Trophoblast cell (in vitro differentiated cells and primary cell): ENCODE measurements around the gene SYT15B. TPM values are rescaled to one million over a fixed set of nuclear protein-coding genes. Genes with fewer than 3 reads are reported as not detected.
"Not testable (repeated sequence)": the region's sequence is repeated elsewhere in the genome, so short reads cannot be mapped to it uniquely, and the experiment has no call there.

ENCODE experiments used
- DNase-seq, 2 donors: peaks; one replicate each; pipeline ENCODE4 v3.0.0-alpha.2; 2016
- H2AFZ ChIP-seq: 2 replicates; pipeline ENCODE4 v1.6.1; 2013; ENCODE audit warnings: low read length, moderate library complexity, mild to moderate bottlenecking; ENCODE audit not compliant: insufficient read depth, poor library complexity
- H2AK5ac ChIP-seq: 2 replicates; pipeline ENCODE4 v1.6.1; 2013; ENCODE audit warnings: mild to moderate bottlenecking, low read length
- H2BK120ac ChIP-seq: 2 replicates; pipeline ENCODE4 v1.6.1; 2013; ENCODE audit warnings: low read length, mild to moderate bottlenecking, moderate library complexity; ENCODE audit not compliant: insufficient read depth, poor library complexity
- H2BK12ac ChIP-seq: 2 replicates; pipeline ENCODE4 v1.6.1; 2013; ENCODE audit warnings: mild to moderate bottlenecking, low read length, moderate library complexity
- H2BK5ac ChIP-seq: 2 replicates; pipeline ENCODE4 v1.6.1; 2013; ENCODE audit warnings: low read length, low read depth, moderate library complexity, mild to moderate bottlenecking; ENCODE audit not compliant: poor library complexity
- H3K14ac ChIP-seq: 2 replicates; pipeline ENCODE4 v1.6.1; 2013; ENCODE audit warnings: mild to moderate bottlenecking, low read length
- H3K18ac ChIP-seq: 2 replicates; pipeline ENCODE4 v1.6.1; 2013; ENCODE audit warnings: mild to moderate bottlenecking, low read length
- H3K23ac ChIP-seq: 2 replicates; pipeline ENCODE4 v1.6.1; 2013; ENCODE audit warnings: low read length
- H3K27ac ChIP-seq: 2 replicates; pipeline ENCODE4 v1.5.1; 2013; ENCODE audit warnings: low read depth, mild to moderate bottlenecking, inconsistent platforms, low read length, moderate library complexity
- H3K27me3 ChIP-seq: 2 replicates; pipeline ENCODE4 v1.6.1; 2013; ENCODE audit warnings: inconsistent platforms, mild to moderate bottlenecking, low read length, moderate library complexity; ENCODE audit not compliant: insufficient read depth
- H3K36me3 ChIP-seq, 2 experiments: 1 replicate in 1 of 2; 2 replicates in 1 of 2; pipeline ENCODE4 v1.6.1; 2013; ENCODE audit warnings: low read length in 2 of 2, mild to moderate bottlenecking in 2 of 2, moderate library complexity in 1 of 2; ENCODE audit not compliant: insufficient read depth in 2 of 2, control insufficient read depth in 1 of 2
- H3K4ac ChIP-seq: 2 replicates; pipeline ENCODE4 v1.6.1; 2013; ENCODE audit warnings: low read depth, mild to moderate bottlenecking, low read length, moderate library complexity
- H3K4me1 ChIP-seq, 2 experiments: 1 replicate in 1 of 2; 2 replicates in 1 of 2; pipeline ENCODE4 v1.6.1; 2013; ENCODE audit warnings: low read length in 2 of 2, mild to moderate bottlenecking in 2 of 2, moderate library complexity in 1 of 2; ENCODE audit not compliant: insufficient read depth in 2 of 2, control insufficient read depth in 1 of 2
- H3K4me2 ChIP-seq: 2 replicates; pipeline ENCODE4 v1.6.1; 2013; ENCODE audit warnings: inconsistent platforms, mild to moderate bottlenecking, low read length, moderate library complexity
- H3K4me3 ChIP-seq: 2 replicates; pipeline ENCODE4 v1.5.1; 2013; ENCODE audit warnings: mild to moderate bottlenecking, low read depth, low read length, inconsistent platforms
- H3K79me1 ChIP-seq: one replicate; pipeline ENCODE4 v1.6.1; 2013; ENCODE audit warnings: low read length
- H3K79me2 ChIP-seq: 2 replicates; pipeline ENCODE4 v1.6.1; 2013; ENCODE audit warnings: low read length, mild to moderate bottlenecking; ENCODE audit not compliant: control insufficient read depth, insufficient read depth, poor library complexity
- H3K9ac ChIP-seq: 2 replicates; pipeline ENCODE4 v1.6.1; 2013; ENCODE audit warnings: mild to moderate bottlenecking, low read length
- H3K9me3 ChIP-seq: 2 replicates; pipeline ENCODE4 v1.6.1; 2013; ENCODE audit warnings: low read depth, mild to moderate bottlenecking, control low read depth, inconsistent platforms, low read length; ENCODE audit not compliant: insufficient read depth
- H4K12ac ChIP-seq: 2 replicates; pipeline ENCODE4 v1.6.1; 2013; ENCODE audit warnings: low read depth, mild to moderate bottlenecking, low read length, moderate library complexity
- H4K8ac ChIP-seq: 2 replicates; pipeline ENCODE4 v1.6.1; 2013; ENCODE audit warnings: low read depth, mild to moderate bottlenecking, low read length, moderate library complexity
- H4K91ac ChIP-seq: one replicate; pipeline ENCODE4 v1.6.1; 2013; ENCODE audit warnings: low read depth, mild to moderate bottlenecking, low read length, moderate library complexity
- WGBS: extraction: QIAGEN DNeasy Blood & Tissue Kit; methylation state at CpG from one replicate; pipeline ENCODE4 v1.1.7; 2013; ENCODE audit warnings: missing lambda C conversion rate; ENCODE audit not compliant: insufficient read length, insufficient coverage; ENCODE audit errors: extremely low coverage; 5-methylcytosine and 5-hydroxymethylcytosine counted together
- polyA plus RNA-seq: library from polyadenylated mRNA; stranded (reverse); fragments of 200-250 nt; gene quantifications from 2 replicates; pipeline ENCODE4 v1.2.3, GENCODE V29; 2013

The SYT15B gene
- 3.8 and 4.3 TPM in 2 replicates for polyA plus RNA-seq

- not testable (repeated sequence) for H4K12ac ChIP-seq, H4K8ac ChIP-seq, H3K79me1 ChIP-seq, H3K23ac ChIP-seq, H3K36me3 ChIP-seq, H3K4me1 ChIP-seq, H2AK5ac ChIP-seq, H3K9ac ChIP-seq, H2AFZ ChIP-seq, H3K27me3 ChIP-seq, H3K79me2 ChIP-seq, H3K4me3 ChIP-seq, H2BK120ac ChIP-seq, DNase-seq, H2BK12ac ChIP-seq, H3K4ac ChIP-seq, H3K27ac ChIP-seq, H3K14ac ChIP-seq, H2BK5ac ChIP-seq, H3K9me3 ChIP-seq
- Histone ChIP-seq H4K91ac (peak within 1 kb of the TSS; percentile 28), H3K18ac (peak within 1 kb of the TSS; percentile 65), H3K4me2 (peak within 1 kb of the TSS; percentile 63)
- no CpG with 5 or more reads among the region's 33 CpGs for WGBS
These were observed at the start of gene SYT15B for GRCh38 chr10:47763554-47764175. TSS of gene SYT15B (minus strand) at chr10:47763592. CDS start at chr10:47762640, 952 bp downstream.

- H3K9ac ChIP-seq, H3K23ac ChIP-seq, H3K14ac ChIP-seq, H3K27me3 ChIP-seq, H3K18ac ChIP-seq, H2AFZ ChIP-seq, DNase-seq, H2BK5ac ChIP-seq, H4K91ac ChIP-seq, H4K8ac ChIP-seq, H4K12ac ChIP-seq, H3K9me3 ChIP-seq, H3K4ac ChIP-seq, H3K4me2 ChIP-seq, H3K4me3 ChIP-seq, H3K27ac ChIP-seq, H2AK5ac ChIP-seq, H3K4me1 ChIP-seq, H2BK12ac ChIP-seq, H3K36me3 ChIP-seq, H2BK120ac ChIP-seq, H3K79me1 ChIP-seq, H3K79me2 ChIP-seq: not testable (repeated sequence)
- no CpG with 5 or more reads among the region's 4 CpGs for whole genome bisulfite sequencing
These were observed 16.2 kb upstream of the SYT15B start for GRCh38 chr10:47779590-47779989.

- H2BK12ac ChIP-seq, H3K9ac ChIP-seq, H4K91ac ChIP-seq, H3K4me2 ChIP-seq, H4K12ac ChIP-seq, H3K4me1 ChIP-seq, H3K14ac ChIP-seq, H2BK5ac ChIP-seq, H2BK120ac ChIP-seq, H3K18ac ChIP-seq, H3K4ac ChIP-seq, H3K27ac ChIP-seq, H2AFZ ChIP-seq, H2AK5ac ChIP-seq, H3K9me3 ChIP-seq, H3K79me1 ChIP-seq, H3K36me3 ChIP-seq, H3K23ac ChIP-seq, H3K27me3 ChIP-seq, H3K79me2 ChIP-seq, H4K8ac ChIP-seq, H3K4me3 ChIP-seq: not testable (repeated sequence)
- peak; percentile 46 to 70 for DNase-seq
- WGBS = no CpG with 5 or more reads among the region's 6 CpGs
These were observed 12.2 kb upstream of the SYT15B start for GRCh38 chr10:47775361-47776231.

DNA sequence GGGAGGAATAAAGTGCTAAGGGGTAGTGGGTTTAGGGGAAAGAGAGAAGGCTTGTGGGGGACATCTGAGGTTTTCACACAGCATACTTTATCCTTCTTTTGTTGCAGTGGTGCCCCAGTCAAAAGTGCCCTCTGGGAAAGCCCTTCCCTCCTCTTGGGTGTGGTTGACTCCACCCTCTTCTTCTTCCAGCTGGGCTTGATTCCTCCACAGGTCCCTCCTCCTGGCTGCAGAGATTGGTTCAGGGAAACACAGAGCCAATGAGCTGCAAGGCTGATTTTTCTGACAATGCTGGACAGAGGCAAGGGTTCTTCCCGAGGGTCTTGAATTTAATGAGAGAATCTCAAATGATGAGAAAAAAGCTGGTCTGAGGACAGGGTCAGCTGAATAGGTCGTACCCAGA is 7.4 kb upstream of the SYT15B start:
- not testable (repeated sequence) for H3K36me3 ChIP-seq, H2AK5ac ChIP-seq, H3K79me2 ChIP-seq, H3K79me1 ChIP-seq, H3K9me3 ChIP-seq, H2AFZ ChIP-seq, H3K14ac ChIP-seq, H3K4ac ChIP-seq, H4K12ac ChIP-seq, H3K27ac ChIP-seq, H4K91ac ChIP-seq, H3K4me3 ChIP-seq, H3K9ac ChIP-seq, H3K27me3 ChIP-seq, H2BK120ac ChIP-seq, H3K4me2 ChIP-seq, H3K4me1 ChIP-seq, DNase-seq, H3K23ac ChIP-seq, H4K8ac ChIP-seq, H3K18ac ChIP-seq, H2BK12ac ChIP-seq, H2BK5ac ChIP-seq
- no CpG with 5 or more reads among the region's 2 CpGs for WGBS
